IPS-NIHi11 (cell line): ENCODE data around the gene TJP1.
"Not testable (repeated sequence)": the region's sequence is repeated elsewhere in the genome, so short reads cannot be mapped to it uniquely, and the experiment has no call there.

Source experiments
- DNase-seq: peaks from one replicate; pipeline ENCODE4 v3.0.0; 2012; ENCODE audit warnings: mixed read lengths, low spot score

TJP1 gene

GRCh38 chr15:29799859-29800258, 22.4 kb downstream of the TJP1 start:
- no peak for DNase-seq

- no peak for DNase-seq
Observed at GRCh38 chr15:29795610-29796009, 26.7 kb downstream of the TJP1 start.

- DNase-seq: no peak
Observed at GRCh38 chr15:29792426-29793159, 29.7 kb downstream of the TJP1 start.

GRCh38 chr15:29790607-29791006, 31.7 kb downstream of the TJP1 start:
- no peak for DNase-seq

GRCh38 chr15:29789871-29790270, 32.4 kb downstream of the TJP1 start:
- no peak for DNase-seq

GRCh38 chr15:29788433-29789034, 33.7 kb downstream of the TJP1 start:
- DNase-seq: no peak

- DNase-seq: no peak
Observed at GRCh38 chr15:29787767-29788166, 34.5 kb downstream of the TJP1 start.

- no peak for DNase-seq
Observed at GRCh38 chr15:29785642-29786041, 36.6 kb downstream of the TJP1 start.

- no peak for DNase-seq
Observed at GRCh38 chr15:29785136-29785535, 37.1 kb downstream of the TJP1 start.

GRCh38 chr15:29784413-29784812, 37.9 kb downstream of the TJP1 start:
- no peak for DNase-seq

- DNase-seq: not testable (repeated sequence)
Observed at GRCh38 chr15:29782816-29783215, 39.5 kb downstream of the TJP1 start.

- no peak for DNase-seq
Observed at GRCh38 chr15:29778382-29778781, 43.9 kb downstream of the TJP1 start.

GRCh38 chr15:29776859-29777258, 45.4 kb downstream of the TJP1 start:
- DNase-seq: no peak

- no peak for DNase-seq
Observed at GRCh38 chr15:29774900-29775299, 47.4 kb downstream of the TJP1 start.

- DNase-seq: no peak
Observed at GRCh38 chr15:29773816-29774215, 48.5 kb downstream of the TJP1 start.

GRCh38 chr15:29773000-29773399, 49.3 kb downstream of the TJP1 start:
- no peak for DNase-seq

- DNase-seq: no peak
Observed at GRCh38 chr15:29770796-29771195, 51.5 kb downstream of the TJP1 start.

- no peak for DNase-seq
Observed at GRCh38 chr15:29765898-29766527, 56.3 kb downstream of the TJP1 start.

- DNase-seq: peak; percentile 24
Observed at GRCh38 chr15:29765234-29765841, 56.9 kb downstream of the TJP1 start.

GRCh38 chr15:29759596-29759995, 62.7 kb downstream of the TJP1 start:
- DNase-seq: no peak

- DNase-seq: no peak
Observed at GRCh38 chr15:29756358-29757267, 65.7 kb downstream of the TJP1 start.

- not testable (repeated sequence) for DNase-seq
Observed at GRCh38 chr15:29754009-29754408, 68.3 kb downstream of the TJP1 start.
